ENCODE data around the gene LOX. TPM values are rescaled to one million over a fixed set of nuclear protein-coding genes. Genes with fewer than 3 reads are reported as not detected.

The LOX gene
- total RNA-seq, 1 donor from 2014 or later = 0.23 TPM

DNA sequence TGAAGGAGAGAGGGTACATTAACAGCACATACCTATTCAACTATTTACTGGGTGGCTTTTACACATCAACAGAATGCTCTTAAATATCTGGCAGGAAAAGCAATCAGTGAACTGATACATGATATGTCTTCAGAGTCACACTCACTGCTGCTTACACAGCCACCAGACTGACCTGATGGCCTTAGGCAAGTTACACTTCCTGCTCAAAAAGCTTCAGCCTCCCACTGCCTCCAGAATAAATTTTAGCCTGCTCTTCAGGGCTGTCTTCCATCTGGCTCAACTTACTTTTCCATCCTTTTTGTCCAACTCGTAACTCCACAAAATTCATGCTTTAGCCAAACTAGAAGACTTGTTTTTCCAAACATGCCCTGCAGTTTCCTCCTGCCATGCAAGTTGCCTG lies 10.7 kb downstream of the LOX start:
- Mint-ChIP-seq H3K27ac (ENCODE audit: unreplicated experiment) (no peak overlapping the region), H3K9me3 (ENCODE audit: unreplicated experiment) (no peaks in the 10 kb centered on the region), H3K4me1 (ENCODE audit: unreplicated experiment) (peaks cover 4% of the 10 kb centered on the region), H3K36me3 (ENCODE audit: low read depth, unreplicated experiment) (no peaks in the 10 kb centered on the region), H3K27me3 (ENCODE audit: unreplicated experiment) (no peaks in the 10 kb centered on the region), H3K4me3 (ENCODE audit: unreplicated experiment) (no peak overlapping the region)
- TF ChIP-seq CTCF (IDR thresholded peaks at IDR 0.05; ENCODE audit: unreplicated experiment) = no peak
- DNase-seq (ENCODE audit: low spot score) = no peak

- no peaks in the 10 kb centered on the region for H3K9me3 Mint-ChIP-seq (ENCODE audit: unreplicated experiment)
- no peaks in the 10 kb centered on the region for H3K36me3 Mint-ChIP-seq (ENCODE audit: low read depth, unreplicated experiment)
- H3K4me1 Mint-ChIP-seq (ENCODE audit: unreplicated experiment) = peaks cover 4% of the 10 kb centered on the region
- no peak for DNase-seq (ENCODE audit: low spot score)
- TF ChIP-seq CTCF (IDR thresholded peaks at IDR 0.05; ENCODE audit: unreplicated experiment) = no peak
- no peaks in the 10 kb centered on the region for H3K27me3 Mint-ChIP-seq (ENCODE audit: unreplicated experiment)
- no peak overlapping the region for H3K27ac Mint-ChIP-seq (ENCODE audit: unreplicated experiment)
- no peak overlapping the region for H3K4me3 Mint-ChIP-seq (ENCODE audit: unreplicated experiment)
Observed at GRCh38 chr5:122064992-122065391, 13.1 kb downstream of the LOX start.

- DNase-seq (ENCODE audit: low spot score) = no peak
Observed at GRCh38 chr5:122063836-122064235, 14.2 kb downstream of the LOX start.

DNA sequence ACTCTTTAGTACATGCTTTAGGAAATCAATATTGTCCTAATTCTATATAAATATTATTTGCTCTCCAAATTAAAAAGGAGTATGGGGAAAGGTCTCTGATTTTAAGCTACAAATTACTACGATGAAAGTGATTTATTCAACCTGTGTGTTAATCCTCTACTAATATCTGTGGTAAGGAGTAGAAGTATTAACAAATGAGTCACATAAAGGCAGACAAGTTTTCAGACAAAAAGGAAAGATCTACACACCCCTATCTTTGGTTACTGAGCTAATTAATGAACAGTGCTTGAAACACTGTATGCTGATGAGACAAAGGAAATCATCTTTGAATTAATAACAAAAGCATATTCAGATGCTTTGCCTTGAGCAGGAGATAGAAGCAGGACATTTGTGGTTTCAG lies 15.9 kb downstream of the LOX start:
- Mint-ChIP-seq H3K27ac (ENCODE audit: unreplicated experiment) (no peak overlapping the region), H3K36me3 (ENCODE audit: low read depth, unreplicated experiment) (no peaks in the 10 kb centered on the region), H3K27me3 (ENCODE audit: unreplicated experiment) (no peaks in the 10 kb centered on the region), H3K4me3 (ENCODE audit: unreplicated experiment) (no peak overlapping the region), H3K4me1 (ENCODE audit: unreplicated experiment) (no peaks in the 10 kb centered on the region), H3K9me3 (ENCODE audit: unreplicated experiment) (no peaks in the 10 kb centered on the region)
- no peak for TF ChIP-seq CTCF (IDR thresholded peaks at IDR 0.05; ENCODE audit: unreplicated experiment)
- DNase-seq (ENCODE audit: low spot score) = no peak

More at GRCh38 chr5:122063836-122064235, 14.2 kb downstream of the LOX start:
- H3K27ac Mint-ChIP-seq (ENCODE audit: unreplicated experiment) = no peak overlapping the region
- H3K4me1 Mint-ChIP-seq (ENCODE audit: unreplicated experiment) = peaks cover 4% of the 10 kb centered on the region
- no peak overlapping the region for H3K4me3 Mint-ChIP-seq (ENCODE audit: unreplicated experiment)
- no peaks in the 10 kb centered on the region for H3K27me3 Mint-ChIP-seq (ENCODE audit: unreplicated experiment)
- H3K9me3 Mint-ChIP-seq (ENCODE audit: unreplicated experiment) = no peaks in the 10 kb centered on the region
- TF ChIP-seq CTCF (IDR thresholded peaks at IDR 0.05; ENCODE audit: unreplicated experiment) = no peak
- no peaks in the 10 kb centered on the region for H3K36me3 Mint-ChIP-seq (ENCODE audit: low read depth, unreplicated experiment)

DNA sequence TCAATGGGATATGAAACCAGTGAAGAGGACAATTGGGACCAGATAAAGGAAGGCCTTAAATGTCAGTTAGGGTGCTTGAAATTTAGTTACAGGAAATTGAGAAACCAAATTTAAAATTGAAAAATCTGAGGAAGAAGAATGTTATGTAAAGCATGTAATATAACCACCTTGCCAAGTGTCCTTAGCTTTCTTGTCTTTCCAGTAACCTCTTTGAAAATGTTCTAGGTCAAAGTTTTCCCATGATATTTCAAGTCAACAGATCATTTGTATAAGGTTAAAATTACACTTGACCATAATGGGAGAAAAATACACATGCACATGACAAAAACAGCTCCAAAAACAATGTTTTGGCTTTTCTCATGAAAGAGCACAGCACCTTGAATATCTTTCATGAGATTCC lies 21.1 kb downstream of the LOX start:
- Mint-ChIP-seq H3K27ac (ENCODE audit: unreplicated experiment) (no peak overlapping the region), H3K4me1 (ENCODE audit: unreplicated experiment) (peaks cover 5% of the 10 kb centered on the region), H3K4me3 (ENCODE audit: unreplicated experiment) (no peak overlapping the region), H3K9me3 (ENCODE audit: unreplicated experiment) (no peaks in the 10 kb centered on the region), H3K27me3 (ENCODE audit: unreplicated experiment) (no peaks in the 10 kb centered on the region), H3K36me3 (ENCODE audit: low read depth, unreplicated experiment) (no peaks in the 10 kb centered on the region)
- TF ChIP-seq CTCF (IDR thresholded peaks at IDR 0.05; ENCODE audit: unreplicated experiment) = no peak
- DNase-seq (ENCODE audit: low spot score) = no peak
